ENCODE results near the gene SND1.

Gene SND1

DNA sequence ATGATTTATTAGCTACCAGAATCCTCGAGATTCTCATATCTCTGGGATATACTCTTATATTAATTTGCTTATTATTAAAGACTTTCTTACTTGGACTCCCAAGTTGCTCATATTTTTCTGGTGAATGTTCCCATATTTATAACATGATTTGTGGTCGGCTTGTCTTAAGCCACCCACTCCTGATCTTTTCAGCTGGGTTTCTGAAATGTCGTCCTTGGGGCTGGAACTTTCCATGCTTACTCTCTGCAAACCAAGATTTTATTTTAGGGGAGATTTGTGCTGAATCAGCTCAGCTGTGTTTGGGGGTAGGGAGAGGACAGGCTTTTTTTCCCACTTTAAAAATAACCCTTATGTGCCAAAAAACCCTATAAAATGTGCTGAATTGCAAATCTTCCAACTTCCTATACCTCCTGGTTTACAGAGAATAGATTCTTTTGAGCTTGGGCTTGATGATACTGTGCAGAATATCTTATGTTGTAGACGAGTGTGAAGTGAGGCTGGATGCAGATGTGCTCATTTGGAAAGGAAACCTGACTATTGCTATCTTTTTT is 162.1 kb downstream of the SND1 start:
- TF ChIP-seq YY1 (IDR thresholded peaks at IDR 0.05; ENCODE audit: low read depth) = no peak
- no peak for TF ChIP-seq TAF1 (IDR thresholded peaks at IDR 0.05; ENCODE audit: low read depth)
- no peak for TF ChIP-seq RAD21 (IDR thresholded peaks at IDR 0.05; ENCODE audit: low read depth)
- TF ChIP-seq EP300 (IDR thresholded peaks at IDR 0.05; ENCODE audit: borderline replicate concordance) = no peak
- TF ChIP-seq, protein P1, sequence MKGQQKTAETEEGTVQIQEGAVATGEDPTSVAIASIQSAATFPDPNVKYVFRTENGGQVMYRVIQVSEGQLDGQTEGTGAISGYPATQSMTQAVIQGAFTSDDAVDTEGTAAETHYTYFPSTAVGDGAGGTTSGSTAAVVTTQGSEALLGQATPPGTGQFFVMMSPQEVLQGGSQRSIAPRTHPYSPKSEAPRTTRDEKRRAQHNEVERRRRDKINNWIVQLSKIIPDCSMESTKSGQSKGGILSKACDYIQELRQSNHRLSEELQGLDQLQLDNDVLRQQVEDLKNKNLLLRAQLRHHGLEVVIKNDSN (IDR thresholded peaks at IDR 0.05) = no peak
- no peak for TF ChIP-seq TEAD4 (IDR thresholded peaks at IDR 0.05)
- no peak for TF ChIP-seq NFIC (IDR thresholded peaks at IDR 0.05)
- TF ChIP-seq FOXM1 (IDR thresholded peaks at IDR 0.05; ENCODE audit: borderline replicate concordance, low read depth) = no peak
- TF ChIP-seq EGR1 (IDR thresholded peaks at IDR 0.05) = no peak
- TF ChIP-seq, protein P2, sequence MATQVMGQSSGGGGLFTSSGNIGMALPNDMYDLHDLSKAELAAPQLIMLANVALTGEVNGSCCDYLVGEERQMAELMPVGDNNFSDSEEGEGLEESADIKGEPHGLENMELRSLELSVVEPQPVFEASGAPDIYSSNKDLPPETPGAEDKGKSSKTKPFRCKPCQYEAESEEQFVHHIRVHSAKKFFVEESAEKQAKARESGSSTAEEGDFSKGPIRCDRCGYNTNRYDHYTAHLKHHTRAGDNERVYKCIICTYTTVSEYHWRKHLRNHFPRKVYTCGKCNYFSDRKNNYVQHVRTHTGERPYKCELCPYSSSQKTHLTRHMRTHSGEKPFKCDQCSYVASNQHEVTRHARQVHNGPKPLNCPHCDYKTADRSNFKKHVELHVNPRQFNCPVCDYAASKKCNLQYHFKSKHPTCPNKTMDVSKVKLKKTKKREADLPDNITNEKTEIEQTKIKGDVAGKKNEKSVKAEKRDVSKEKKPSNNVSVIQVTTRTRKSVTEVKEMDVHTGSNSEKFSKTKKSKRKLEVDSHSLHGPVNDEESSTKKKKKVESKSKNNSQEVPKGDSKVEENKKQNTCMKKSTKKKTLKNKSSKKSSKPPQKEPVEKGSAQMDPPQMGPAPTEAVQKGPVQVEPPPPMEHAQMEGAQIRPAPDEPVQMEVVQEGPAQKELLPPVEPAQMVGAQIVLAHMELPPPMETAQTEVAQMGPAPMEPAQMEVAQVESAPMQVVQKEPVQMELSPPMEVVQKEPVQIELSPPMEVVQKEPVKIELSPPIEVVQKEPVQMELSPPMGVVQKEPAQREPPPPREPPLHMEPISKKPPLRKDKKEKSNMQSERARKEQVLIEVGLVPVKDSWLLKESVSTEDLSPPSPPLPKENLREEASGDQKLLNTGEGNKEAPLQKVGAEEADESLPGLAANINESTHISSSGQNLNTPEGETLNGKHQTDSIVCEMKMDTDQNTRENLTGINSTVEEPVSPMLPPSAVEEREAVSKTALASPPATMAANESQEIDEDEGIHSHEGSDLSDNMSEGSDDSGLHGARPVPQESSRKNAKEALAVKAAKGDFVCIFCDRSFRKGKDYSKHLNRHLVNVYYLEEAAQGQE (IDR thresholded peaks at IDR 0.05; ENCODE audit: low read depth) = no peak
- TF ChIP-seq ZBTB7A (IDR thresholded peaks at IDR 0.05; ENCODE audit: low read depth) = no peak
- TF ChIP-seq, protein P3, sequence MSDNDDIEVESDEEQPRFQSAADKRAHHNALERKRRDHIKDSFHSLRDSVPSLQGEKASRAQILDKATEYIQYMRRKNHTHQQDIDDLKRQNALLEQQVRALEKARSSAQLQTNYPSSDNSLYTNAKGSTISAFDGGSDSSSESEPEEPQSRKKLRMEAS (IDR thresholded peaks at IDR 0.05) = no peak
- TF ChIP-seq TCF12 (IDR thresholded peaks at IDR 0.05; ENCODE audit: low read depth) = no peak
- TF ChIP-seq CEBPB (IDR thresholded peaks at IDR 0.05) = no peak

DNA sequence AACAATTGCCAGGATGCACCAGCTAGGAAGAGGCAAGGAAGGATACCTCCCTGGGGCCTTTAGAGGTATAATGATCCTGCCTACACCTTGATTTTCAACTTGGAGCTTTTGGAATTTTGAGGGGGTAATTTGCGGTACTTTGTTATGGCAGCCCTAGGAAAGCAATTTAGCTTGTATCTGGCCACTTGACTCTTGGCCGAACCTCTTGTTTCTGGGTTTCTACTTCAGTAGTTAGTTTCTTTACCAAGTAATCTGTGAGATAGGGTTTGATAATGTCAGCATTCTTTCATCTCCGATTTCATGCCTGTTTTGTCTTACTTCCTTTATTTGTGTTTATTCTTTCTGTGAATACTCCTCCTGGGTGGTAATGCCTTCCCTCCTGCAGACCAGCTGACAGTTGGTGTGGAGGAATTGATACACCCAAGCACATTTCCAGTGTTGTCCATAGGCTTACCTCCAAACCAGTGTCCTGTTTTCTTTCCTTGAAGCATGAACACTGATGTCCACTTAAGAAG is 163.7 kb downstream of the SND1 start:
- TF ChIP-seq TAF1 (IDR thresholded peaks at IDR 0.05; ENCODE audit: low read depth) (no peak), EGR1 (IDR thresholded peaks at IDR 0.05) (no peak), FOXM1 (IDR thresholded peaks at IDR 0.05; ENCODE audit: borderline replicate concordance, low read depth) (no peak), CEBPB (IDR thresholded peaks at IDR 0.05) (no peak), EP300 (IDR thresholded peaks at IDR 0.05; ENCODE audit: borderline replicate concordance) (no peak), NFIC (IDR thresholded peaks at IDR 0.05) (no peak), TCF12 (IDR thresholded peaks at IDR 0.05; ENCODE audit: low read depth) (no peak), RAD21 (IDR thresholded peaks at IDR 0.05; ENCODE audit: low read depth) (no peak)
- TF ChIP-seq, protein P3 (IDR thresholded peaks at IDR 0.05) = no peak
- TF ChIP-seq, protein P1 (IDR thresholded peaks at IDR 0.05) = no peak

DNA sequence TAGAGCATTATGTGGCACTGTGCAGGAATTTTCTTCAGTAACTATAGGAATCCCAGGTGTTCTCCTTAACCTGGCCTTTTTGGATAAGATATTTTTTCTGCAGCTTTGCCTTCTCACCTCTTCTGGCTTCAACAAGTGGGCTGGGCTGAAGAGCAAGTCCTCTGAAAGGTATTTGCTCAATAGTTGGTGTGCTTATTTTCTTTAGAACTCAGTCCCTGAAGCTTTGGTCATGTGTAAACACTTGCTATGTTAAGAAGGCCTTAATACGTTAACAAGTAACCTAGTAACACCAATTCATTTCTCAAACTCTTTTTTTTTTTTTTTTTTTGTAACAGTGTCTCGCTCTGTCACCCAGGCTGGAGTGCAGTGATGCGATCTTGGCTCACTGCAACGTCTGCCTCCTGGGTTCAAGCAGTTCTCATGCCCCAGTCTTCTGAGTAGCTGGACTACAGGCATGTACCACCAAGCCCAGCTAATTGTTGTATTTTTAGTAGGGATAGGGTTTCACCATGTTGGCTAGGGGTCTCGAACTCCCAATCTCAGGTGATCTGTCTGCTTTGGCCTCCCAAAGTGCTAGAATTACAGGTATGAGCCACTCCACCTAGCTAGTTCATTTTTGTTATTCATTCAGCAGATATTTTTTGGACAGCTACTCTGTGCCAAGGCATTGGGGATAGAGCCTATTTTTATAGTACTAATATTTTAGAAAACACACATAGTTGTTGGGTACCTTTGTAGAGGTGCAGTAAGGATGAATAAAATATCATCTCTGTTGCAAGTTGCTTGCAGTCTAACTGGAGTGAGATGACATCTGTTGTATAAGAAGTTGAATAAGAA is 164.6 kb downstream of the SND1 start:
- TF ChIP-seq, protein P2 (IDR thresholded peaks at IDR 0.05; ENCODE audit: low read depth) = peak; percentile 49; the same call in 1 of the 2 replicates
- no peak for TF ChIP-seq CEBPB (IDR thresholded peaks at IDR 0.05)

DNA sequence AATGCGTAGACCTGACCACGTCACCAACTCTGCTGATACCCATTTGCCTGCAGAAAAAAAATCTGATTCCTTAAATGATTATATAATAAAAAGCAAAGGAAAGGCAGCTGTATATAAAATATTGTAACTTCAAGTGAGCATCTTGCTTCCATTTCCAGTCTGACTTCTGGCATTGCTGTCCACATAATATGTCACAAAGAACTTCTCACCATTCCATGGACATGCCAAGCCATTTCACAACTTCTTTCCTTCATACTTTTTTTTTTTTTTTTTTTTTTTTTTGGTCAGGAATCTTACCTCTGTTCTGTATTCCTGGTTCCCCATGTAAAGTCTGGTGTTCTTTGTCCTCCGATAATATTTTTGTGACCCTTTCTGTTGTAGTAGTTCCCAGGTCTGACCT is 165.5 kb downstream of the SND1 start:
- TF ChIP-seq TAF1 (IDR thresholded peaks at IDR 0.05; ENCODE audit: low read depth) (no peak), EGR1 (IDR thresholded peaks at IDR 0.05) (no peak), CREB1 (IDR thresholded peaks at IDR 0.05; ENCODE audit: low read depth) (no peak), CEBPB (IDR thresholded peaks at IDR 0.05) (no peak)
- TF ChIP-seq, protein P3 (IDR thresholded peaks at IDR 0.05) = no peak

DNA sequence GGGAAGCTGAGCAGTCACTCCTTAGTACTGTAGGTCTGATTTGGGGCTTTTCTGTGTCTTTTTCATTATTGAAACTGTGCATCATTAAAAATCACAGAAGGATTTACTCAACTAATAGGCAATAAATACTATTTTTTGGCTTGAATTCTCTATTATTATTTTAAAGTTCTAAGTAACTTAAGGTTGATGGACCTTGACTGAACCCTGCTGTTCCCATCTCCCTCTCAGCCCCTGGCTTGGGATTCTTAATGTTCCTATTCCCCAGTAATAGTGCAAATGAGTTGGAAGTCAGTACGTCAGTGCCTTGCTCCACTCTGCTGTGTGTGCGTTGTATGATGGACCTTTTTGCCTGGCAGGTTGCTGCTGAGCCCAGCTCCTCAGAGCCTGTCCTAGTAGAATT is 166.3 kb downstream of the SND1 start:
- TF ChIP-seq EP300 (IDR thresholded peaks at IDR 0.05; ENCODE audit: borderline replicate concordance) (no peak), ZBTB7A (IDR thresholded peaks at IDR 0.05; ENCODE audit: low read depth) (no peak), FOXM1 (IDR thresholded peaks at IDR 0.05; ENCODE audit: borderline replicate concordance, low read depth) (no peak), TCF12 (IDR thresholded peaks at IDR 0.05; ENCODE audit: low read depth) (no peak), RAD21 (IDR thresholded peaks at IDR 0.05; ENCODE audit: low read depth) (no peak), CEBPB (IDR thresholded peaks at IDR 0.05) (no peak), YY1 (IDR thresholded peaks at IDR 0.05; ENCODE audit: low read depth) (no peak), CREB1 (IDR thresholded peaks at IDR 0.05; ENCODE audit: low read depth) (no peak), EGR1 (IDR thresholded peaks at IDR 0.05) (no peak)
- TF ChIP-seq, protein P3 (IDR thresholded peaks at IDR 0.05) = no peak
- TF ChIP-seq, protein P1 (IDR thresholded peaks at IDR 0.05) = no peak

All from Ishikawa (cell line).